Tibial nerve (tissue), 4 donors: ENCODE data around the gene DDX21. TPM values are rescaled to one million over a fixed set of nuclear protein-coding genes. Genes with fewer than 3 reads are reported as not detected.

Source experiments
- DNase-seq, 2 donors: peaks; one replicate each; pipeline ENCODE4 v3.0.0-alpha.2; 2019; ENCODE audit warnings: low spot score in 2 of 2
- H3K27ac ChIP-seq, 4 donors: fragments of 200-600 bp; sonication (generic) in 3 of 4; one replicate each; pipeline ENCODE4 v1.5.1; 2017 to 2019; ENCODE audit warnings: mild to moderate bottlenecking in 1 of 4
- H3K27me3 ChIP-seq, 2 donors: fragments of 200-600 bp; sonication (generic) in 1 of 2; one replicate each; pipeline versions ENCODE4 v1.5.1 to v1.6.0; 2017 to 2019
- H3K36me3 ChIP-seq, 3 donors: fragments of 200-600 bp; sonication (generic); one replicate each; pipeline ENCODE4 v1.5.1; 2018 to 2019
- H3K4me1 ChIP-seq, 4 donors: fragments of 200-600 bp; sonication (generic) in 3 of 4; one replicate each; pipeline ENCODE4 v1.5.1; 2017 to 2019
- H3K4me3 ChIP-seq, 4 donors: fragments of 200-600 bp; sonication (generic) in 3 of 4; one replicate each; pipeline ENCODE4 v1.5.1; 2017 to 2019; ENCODE audit warnings: mild to moderate bottlenecking in 1 of 4, moderate library complexity in 1 of 4
- H3K9me3 ChIP-seq, 4 donors: fragments of 200-600 bp; sonication (generic) in 3 of 4; one replicate each; pipeline ENCODE4 v1.5.1; 2017 to 2019
- CTCF ChIP-seq, 5 experiments: fragments of 200-600 bp in 3 of 5; fragments of 450-650 bp in 2 of 5; sonication (generic) in 3 of 5; IDR thresholded peaks; one replicate each; pipeline ENCODE4 v1.5.1; 2016 to 2019; ENCODE audit warnings: antibody characterized with exemption in 5 of 5, mild to moderate bottlenecking in 3 of 5, moderate library complexity in 2 of 5
- EP300 ChIP-seq, 2 donors: sonication (generic); formaldehyde crosslinking; IDR thresholded peaks; one replicate each; pipeline ENCODE4 v1.6.1; 2017; ENCODE audit warnings: antibody characterized with exemption in 2 of 2, mild to moderate bottlenecking in 1 of 2
- POLR2A ChIP-seq, 2 donors: fragments of 450-650 bp; IDR thresholded peaks; one replicate each; pipeline ENCODE4 v1.6.1; 2017; ENCODE audit warnings: antibody characterized with exemption in 2 of 2, mild to moderate bottlenecking in 2 of 2, moderate library complexity in 2 of 2
- WGBS, 2 donors: methylation state at CpG; one replicate each; pipeline ENCODE4 v1.1.5; 2018; 5-methylcytosine and 5-hydroxymethylcytosine counted together
- small RNA-seq: library from RNA; depleted of rRNA; stranded (forward); fragments of <200 nt; gene quantifications from one replicate; pipeline ENCODE3, GENCODE V24; 2016
- total RNA-seq, 4 donors: library from RNA; depleted of rRNA; stranded (reverse); fragments of >200 nt; gene quantifications; one replicate each; pipeline ENCODE4 v1.1.0, GENCODE V29; 2016

Gene DDX21
- total RNA-seq, 4 donors from 2014 or later: 39.3 to 49.5 (median 41.1) TPM

GRCh38 chr10:69014171-69014570 lies 58.2 kb downstream of the DDX21 start:
- peaks cover 0 to 92% (median 0%) of the 10 kb centered on the region in 3 donors for H3K36me3 ChIP-seq
- WGBS, 2 donors: 96 to 98% methylated on average over 1 of the region's 1 CpG
- H3K27me3 ChIP-seq: no peaks in the 10 kb centered on the region
- H3K4me3 ChIP-seq: no peak overlapping the region
- no peaks in the 10 kb centered on the region for H3K9me3 ChIP-seq
- no peak for DNase-seq
- H3K4me1 ChIP-seq: no peaks in the 10 kb centered on the region
- H3K27ac ChIP-seq: no peak overlapping the region
- TF ChIP-seq POLR2A (IDR thresholded peaks at IDR 0.05) (no peak), CTCF (IDR thresholded peaks at IDR 0.05) (no peak), EP300 (IDR thresholded peaks at IDR 0.05) (no peak)

GRCh38 chr10:69018613-69019012 lies 62.6 kb downstream of the DDX21 start:
- no peaks in the 10 kb centered on the region for H3K27me3 ChIP-seq
- no peak for DNase-seq
- H3K4me1 ChIP-seq: no peaks in the 10 kb centered on the region
- H3K27ac ChIP-seq: no peak overlapping the region
- TF ChIP-seq POLR2A (IDR thresholded peaks at IDR 0.05) (no peak), EP300 (IDR thresholded peaks at IDR 0.05) (no peak), CTCF (IDR thresholded peaks at IDR 0.05) (no peak)
- no peak overlapping the region for H3K4me3 ChIP-seq
- no peaks in the 10 kb centered on the region for H3K9me3 ChIP-seq
- 70 to 90% methylated on average over 3 of the region's 3 CpGs for WGBS, 2 donors
- peaks cover 0 to 83% (median 0%) of the 10 kb centered on the region in 3 donors for H3K36me3 ChIP-seq

- Histone ChIP-seq H3K36me3 (peaks cover 0 to 43% (median 0%) of the 10 kb centered on the region in 3 donors), H3K27me3 (no peaks in the 10 kb centered on the region), H3K4me3 (no peak overlapping the region), H3K9me3 (no peaks in the 10 kb centered on the region), H3K4me1 (no peaks in the 10 kb centered on the region), H3K27ac (no peak overlapping the region)
- TF ChIP-seq CTCF (IDR thresholded peaks at IDR 0.05) (no peak), EP300 (IDR thresholded peaks at IDR 0.05) (no peak), POLR2A (IDR thresholded peaks at IDR 0.05) (no peak)
- DNase-seq: no peak
- 98 to 99% methylated on average over 18 to 19 of the region's 19 CpGs for WGBS, 2 donors
These were observed 66.6 kb downstream of the DDX21 start for GRCh38 chr10:69022611-69023010.

GRCh38 chr10:69025370-69025896 lies 69.5 kb downstream of the DDX21 start:
- H3K36me3 ChIP-seq: peaks cover 0 to 14% (median 0%) of the 10 kb centered on the region in 3 donors
- H3K9me3 ChIP-seq: no peaks in the 10 kb centered on the region
- H3K4me1 ChIP-seq: no peaks in the 10 kb centered on the region
- no peak overlapping the region for H3K27ac ChIP-seq
- WGBS, 2 donors: 87% methylated on average over 4 of the region's 4 CpGs
- DNase-seq: no peak
- no peak overlapping the region for H3K4me3 ChIP-seq
- H3K27me3 ChIP-seq: no peaks in the 10 kb centered on the region
- TF ChIP-seq POLR2A (IDR thresholded peaks at IDR 0.05) (no peak), EP300 (IDR thresholded peaks at IDR 0.05) (no peak), CTCF (IDR thresholded peaks at IDR 0.05) (no peak)

GRCh38 chr10:69033256-69033655 lies 77.3 kb downstream of the DDX21 start:
- H3K27ac ChIP-seq: no peak overlapping the region
- TF ChIP-seq POLR2A (IDR thresholded peaks at IDR 0.05) (no peak), CTCF (IDR thresholded peaks at IDR 0.05) (no peak), EP300 (IDR thresholded peaks at IDR 0.05) (no peak)
- H3K4me1 ChIP-seq: no peaks in the 10 kb centered on the region
- H3K36me3 ChIP-seq: no peaks in the 10 kb centered on the region
- DNase-seq: no peak
- 70 to 73% methylated on average over 4 of the region's 4 CpGs for WGBS, 2 donors
- no peaks in the 10 kb centered on the region for H3K9me3 ChIP-seq
- H3K27me3 ChIP-seq: no peaks in the 10 kb centered on the region
- H3K4me3 ChIP-seq: no peak overlapping the region

Small RNAs within 50 kb of the gene (small RNA-seq; reads per million reads assigned to genes)
- gene RNU6-571P: not detected

Other genes starting within 250 kb of the DDX21 start
- gene CCAR1, start 234.9 kb upstream of the DDX21 start, total RNA-seq: 10 to 100 TPM; 45.4 to 88.5 (median 53.5) TPM
- gene STOX1, start 128.6 kb upstream of the DDX21 start, total RNA-seq: 1 to 10 TPM; 1.2 to 5.7 (median 3.2) TPM
- 10 to 100 TPM; 25.9 to 52.7 (median 38.3) TPM for gene DDX50, start 54.9 kb upstream of the DDX21 start, total RNA-seq
- 10 to 100 TPM; 28.0 to 51.3 (median 43.5) TPM for gene KIFBP, start 32.6 kb downstream of the DDX21 start, total RNA-seq
- 100 to 1,000 TPM in 3 of 4 donors, 10 to 100 TPM in 1; 90.0 to 313 (median 105) TPM for gene SRGN, start 131.9 kb downstream of the DDX21 start, total RNA-seq
- 10 to 100 TPM; 36.8 to 51.1 (median 39.0) TPM for gene VPS26A, start 168.0 kb downstream of the DDX21 start, total RNA-seq
- 10 to 100 TPM; 23.4 to 53.7 (median 34.9) TPM for gene SUPV3L1, start 224.1 kb downstream of the DDX21 start, total RNA-seq